NOMO-1 treated with dmso at 0.1 percent for 144 hours (cell line): Measurements from ENCODE around the gene NR2F2.

Source experiments
- DNase-seq: peaks from one replicate; lab custom pipeline; 2025; ENCODE audit not compliant: unreplicated experiment; lab: John Stamatoyannopoulos, UW

NR2F2 gene

DNA sequence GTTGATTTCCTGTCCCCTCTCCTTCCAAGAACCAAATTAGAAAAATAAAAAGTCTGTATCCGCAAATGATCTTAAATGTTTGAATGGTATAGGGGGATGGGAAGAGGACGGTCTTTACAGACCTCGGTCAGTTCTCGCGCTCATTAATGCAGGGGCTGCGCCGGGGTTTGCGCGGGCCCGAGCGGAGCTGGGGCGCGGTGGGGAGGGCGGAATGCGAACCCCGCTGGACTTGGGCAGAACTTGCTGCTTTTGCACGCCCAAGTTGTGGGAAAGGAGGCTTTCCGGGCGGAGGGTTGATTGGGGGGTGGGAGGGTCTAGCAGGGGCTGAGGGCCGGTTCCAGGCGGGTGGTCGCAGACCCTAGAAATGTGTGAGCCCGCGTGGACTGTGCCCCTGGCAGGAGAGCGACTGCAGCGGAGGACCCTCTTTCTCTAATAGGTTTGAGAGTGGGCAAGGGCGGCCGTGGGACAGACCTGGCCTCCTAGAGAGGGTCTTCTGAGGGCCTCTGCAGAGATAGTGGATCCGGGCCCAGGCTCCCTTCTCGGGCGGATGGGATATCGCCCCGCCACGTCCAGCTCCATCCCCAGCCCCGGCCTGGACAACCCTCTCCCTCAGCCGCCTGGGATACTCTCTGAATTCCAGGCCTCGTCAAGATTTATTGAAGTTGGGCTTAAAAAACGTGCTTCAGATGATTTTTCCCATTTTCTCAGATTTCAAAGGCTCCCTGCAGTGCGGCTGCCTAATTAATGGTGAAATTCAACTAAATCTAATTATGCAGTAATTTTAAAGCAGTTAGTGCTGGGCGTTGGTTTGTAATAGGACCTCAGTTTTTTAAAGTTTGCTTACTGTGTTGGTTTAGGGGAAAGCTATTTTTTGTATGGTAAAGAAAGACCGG is 11.3 kb downstream of the NR2F2 start:
- no peak for DNase-seq

DNA sequence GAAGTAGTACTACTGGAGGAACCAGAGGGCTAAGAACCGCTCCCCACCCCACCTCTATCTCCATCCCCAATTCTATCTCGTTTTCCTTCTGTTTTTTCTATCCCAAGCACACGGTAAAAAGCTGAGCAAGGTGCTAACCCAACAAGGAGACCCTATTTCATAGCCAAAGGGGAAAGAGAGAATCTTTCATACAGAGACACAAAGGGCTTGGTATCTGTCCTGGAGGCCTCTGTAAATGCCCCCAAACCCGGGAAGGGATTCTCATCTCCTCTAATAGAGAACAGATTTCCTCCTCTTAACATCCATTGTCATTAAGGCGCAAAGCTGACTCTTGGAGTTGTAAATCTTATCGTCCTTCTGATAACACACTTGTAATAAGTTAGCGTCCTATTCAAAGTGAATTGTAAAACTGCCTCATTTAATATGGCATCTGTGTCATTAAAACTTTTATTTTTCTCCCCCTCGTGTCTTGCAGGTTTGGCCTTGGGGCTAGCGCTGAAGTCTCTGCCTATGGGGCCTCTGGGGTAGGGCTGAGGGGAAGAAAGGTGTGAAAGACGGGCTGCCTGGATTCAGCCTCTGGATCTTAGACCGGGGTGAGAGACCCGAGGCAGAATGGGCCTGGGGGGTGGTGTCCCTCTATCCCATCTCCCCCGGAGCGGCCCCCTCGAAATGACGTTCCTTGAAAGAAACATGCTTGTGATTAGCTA is 12.1 kb downstream of the NR2F2 start:
- no peak for DNase-seq

DNA sequence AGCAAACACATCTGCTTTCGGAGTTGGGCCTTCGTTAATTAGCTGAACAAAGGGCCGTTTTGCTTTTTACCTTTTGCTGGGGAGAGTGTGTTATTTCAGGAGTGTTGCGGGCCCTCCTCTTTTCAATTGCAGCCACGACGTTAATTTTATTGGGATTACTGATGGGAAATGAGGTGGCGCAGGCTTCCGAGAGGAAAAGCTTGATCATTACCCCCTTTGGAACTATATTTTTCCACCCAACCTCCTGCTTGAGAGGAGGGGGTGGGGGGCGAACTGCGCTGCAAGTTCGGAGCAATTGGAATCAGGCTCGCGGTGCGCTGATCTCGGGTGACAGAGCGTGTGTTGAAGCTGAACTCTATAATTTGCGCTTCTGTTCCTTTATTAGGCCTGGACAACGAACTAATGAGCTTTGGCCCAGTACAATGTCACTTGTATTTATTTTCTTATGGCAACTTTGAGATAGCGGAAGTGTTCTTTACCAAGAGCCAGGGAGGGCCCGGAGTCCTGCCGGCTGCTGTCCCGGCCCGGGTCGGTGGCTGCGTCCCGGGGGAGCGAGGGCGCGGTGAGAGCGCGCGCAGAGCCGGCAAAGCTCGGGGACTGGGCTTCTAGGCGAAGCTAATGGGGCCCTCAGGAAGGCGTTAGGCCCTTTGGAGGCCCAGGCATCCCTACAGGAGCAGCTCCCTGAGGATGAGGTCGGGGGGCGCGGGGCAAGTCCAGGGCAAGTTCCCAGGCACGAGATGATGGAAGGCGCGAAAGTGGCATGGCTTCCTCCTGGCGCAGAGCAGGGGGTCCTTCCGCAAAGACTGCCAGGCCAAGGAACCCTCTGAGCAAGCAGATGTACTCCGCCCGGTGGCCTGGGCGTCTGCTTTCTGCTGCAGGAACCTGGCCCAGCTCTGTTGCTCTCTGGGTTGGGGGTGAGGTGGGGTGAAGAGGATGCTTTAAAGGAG is 12.9 kb downstream of the NR2F2 start:
- no peak for DNase-seq

DNA sequence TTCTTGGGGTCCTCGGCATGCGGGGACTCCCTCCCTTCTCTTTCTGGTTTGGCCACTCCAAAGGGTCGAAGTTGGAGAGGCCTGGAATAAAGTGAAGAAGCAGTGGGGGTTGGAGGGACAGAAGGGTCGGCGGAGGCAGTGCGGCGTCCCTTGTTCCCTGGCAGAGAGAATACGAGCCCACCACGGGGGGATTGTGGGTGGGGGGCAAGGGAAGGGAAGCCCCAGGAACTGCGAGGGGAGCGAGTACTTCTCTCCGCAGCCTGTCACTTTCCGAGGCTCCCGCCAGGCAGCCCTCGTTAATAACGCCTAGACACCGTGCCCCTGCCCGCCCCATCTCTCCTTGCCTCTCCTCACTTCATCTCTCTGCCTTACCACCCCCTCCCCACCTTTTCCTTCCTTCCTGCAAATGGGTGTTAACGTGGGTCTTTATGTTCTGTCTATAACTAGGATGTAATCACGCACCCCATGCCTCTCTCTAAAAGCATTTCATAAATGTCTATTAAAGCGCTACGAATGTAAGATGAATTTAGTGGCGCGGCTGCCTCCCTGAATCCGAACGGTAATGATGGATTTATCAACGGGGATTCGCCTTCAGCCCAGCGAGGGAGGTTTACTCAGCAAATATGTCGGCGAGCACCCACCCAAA is 13.7 kb downstream of the NR2F2 start:
- DNase-seq: no peak

DNA sequence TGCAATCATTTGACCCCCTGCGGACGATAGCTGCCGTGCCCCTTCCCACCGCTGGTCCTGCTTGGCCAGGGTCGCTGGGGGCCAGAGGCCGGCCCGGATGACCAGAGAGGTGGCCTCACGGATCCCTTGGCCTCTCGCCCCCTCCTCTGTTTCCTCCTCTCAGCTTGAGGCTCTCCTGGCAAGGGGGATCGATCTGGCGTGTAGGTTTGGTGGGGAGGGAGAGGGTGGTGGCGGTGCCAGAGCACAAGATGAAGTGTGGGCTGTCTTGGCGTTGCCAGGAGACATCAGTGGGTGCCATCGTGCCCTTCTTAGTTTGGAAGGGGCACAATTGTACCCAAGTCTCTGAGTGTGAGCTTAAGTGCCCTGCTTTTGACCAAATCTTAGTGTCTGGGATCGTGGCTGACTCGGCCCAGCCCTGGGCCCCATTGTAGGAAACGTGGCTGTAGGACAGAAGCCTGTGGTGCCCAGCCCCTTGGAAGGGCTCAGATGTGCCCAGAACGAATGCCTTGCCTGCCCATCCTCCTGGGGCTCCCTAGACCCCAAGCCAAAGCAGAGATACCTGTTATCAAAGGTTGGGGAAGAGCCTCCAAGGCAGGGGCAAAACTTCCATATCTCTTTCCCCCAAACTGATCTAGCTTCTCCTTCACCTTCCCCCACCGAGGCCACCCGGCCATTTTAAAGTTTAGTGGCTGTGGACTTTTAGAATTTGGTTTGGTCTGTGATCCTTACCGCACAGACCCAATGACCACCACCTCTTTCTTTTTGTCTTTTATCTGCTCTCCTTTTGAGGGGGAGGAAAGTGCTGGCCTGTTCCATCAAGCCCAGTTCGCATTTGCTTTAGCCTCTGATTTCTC is 14.4 kb downstream of the NR2F2 start:
- no peak for DNase-seq

DNA sequence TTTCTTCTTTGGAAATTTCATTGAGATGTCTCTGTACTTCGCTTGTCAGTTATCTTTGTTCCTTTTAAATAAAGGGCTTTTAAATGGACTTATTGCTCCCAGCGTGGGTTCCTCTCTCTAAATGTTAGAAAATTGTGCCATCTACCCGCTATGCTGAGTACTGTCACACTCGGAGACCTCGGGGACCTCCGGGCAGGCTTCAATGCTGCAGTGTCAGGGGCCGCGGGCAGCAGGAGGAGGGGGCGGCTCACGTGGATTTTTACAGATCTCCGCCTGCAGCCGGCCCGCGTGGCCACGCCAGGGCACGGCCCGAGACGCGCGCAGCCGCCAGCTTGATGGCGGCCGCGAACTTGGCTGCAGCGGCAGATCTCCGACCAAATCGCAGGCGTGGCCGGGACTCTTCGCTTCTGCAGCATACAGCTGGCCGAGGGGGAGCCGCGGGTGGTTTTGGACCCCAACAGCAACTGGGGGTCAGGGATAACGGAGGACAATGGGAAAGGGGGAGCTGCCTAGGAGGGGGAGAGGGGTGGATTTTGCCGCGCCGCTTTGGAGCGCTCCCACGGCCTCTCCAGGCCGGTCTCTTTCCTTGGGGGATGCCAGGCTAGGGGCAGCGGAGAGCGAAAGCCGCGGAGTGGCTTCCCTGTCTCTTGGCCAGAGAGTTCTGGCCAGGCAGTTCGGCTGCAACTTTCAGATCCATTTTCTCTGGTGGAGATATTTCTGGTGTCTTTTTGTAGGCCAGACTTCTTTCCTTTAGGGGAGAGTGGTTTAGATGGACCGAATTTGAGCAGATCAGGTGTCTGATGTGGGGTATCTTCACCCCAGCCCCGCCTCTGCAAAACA is 15.3 kb downstream of the NR2F2 start:
- DNase-seq: peak; percentile 24

DNA sequence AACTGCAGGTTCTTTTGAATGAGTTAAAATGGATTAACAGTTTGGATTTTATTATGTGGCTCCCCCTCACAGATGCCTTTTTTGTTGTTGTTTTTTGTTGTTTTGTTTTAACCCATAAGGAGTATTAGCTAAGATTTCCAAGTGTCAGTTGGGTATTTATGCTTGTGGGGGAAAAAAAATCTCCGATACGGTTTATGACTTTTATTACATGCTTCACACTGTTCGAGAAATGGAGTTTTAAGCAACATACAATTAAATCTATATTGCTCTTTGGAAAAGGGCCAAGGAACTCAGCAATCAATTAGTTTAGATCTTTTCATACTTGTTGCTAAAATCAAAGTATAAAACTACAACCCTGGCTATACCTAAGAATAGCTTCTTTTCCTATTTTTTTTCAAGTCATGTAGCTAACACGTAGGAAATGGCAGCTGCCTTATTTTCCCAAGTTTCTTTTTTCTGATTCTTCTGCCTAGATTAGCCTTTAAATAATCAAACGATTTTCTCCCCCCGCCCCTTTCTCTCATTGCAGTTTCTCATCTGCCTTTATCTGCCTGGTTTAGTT is 16.0 kb downstream of the NR2F2 start:
- DNase-seq: no peak

DNA sequence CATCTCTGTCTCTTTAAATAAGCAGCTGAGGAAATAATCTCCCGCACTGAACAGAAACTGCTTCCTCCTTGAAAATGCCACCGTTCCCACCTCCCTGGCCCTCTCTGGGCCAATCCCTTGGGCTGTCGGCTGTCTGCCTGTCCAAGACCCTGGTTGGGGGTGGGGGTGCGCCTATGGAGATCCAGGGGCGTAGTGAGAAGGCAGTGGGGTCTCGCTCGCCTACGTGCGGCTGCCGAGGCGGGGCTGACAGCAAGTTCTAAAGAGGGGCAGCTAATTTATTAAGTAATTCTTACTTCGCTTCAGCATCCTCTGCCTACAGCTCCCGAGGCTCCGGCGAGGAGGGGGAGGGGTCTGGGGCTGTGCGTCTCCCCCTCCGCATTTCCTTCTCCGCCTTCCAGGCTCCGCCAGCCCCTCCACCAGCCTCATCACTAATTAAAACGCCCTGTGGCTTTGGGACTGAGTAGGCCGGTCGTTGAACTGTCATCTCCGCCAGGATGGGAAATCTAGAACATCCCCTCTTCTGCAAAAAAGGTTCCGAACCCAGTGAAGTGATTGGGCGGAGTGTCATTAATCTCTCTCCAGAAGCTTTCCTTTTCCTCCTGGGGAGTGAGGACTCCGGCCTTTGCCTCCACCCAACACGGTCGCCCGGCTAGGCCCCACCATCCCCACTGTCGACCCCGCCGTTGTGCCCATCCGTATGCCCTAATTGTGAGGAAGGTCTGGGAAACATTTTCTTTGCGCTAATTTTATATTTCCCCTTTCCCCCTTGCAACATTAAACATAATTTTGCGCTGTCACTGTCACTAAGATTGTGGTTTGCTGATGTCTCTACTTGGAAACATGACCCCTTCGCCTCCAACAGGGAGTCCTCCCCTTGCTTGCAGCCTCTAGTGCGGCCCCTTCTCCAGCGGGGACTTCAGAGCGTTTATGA is 16.9 kb downstream of the NR2F2 start:
- DNase-seq: peak; percentile 46

DNA sequence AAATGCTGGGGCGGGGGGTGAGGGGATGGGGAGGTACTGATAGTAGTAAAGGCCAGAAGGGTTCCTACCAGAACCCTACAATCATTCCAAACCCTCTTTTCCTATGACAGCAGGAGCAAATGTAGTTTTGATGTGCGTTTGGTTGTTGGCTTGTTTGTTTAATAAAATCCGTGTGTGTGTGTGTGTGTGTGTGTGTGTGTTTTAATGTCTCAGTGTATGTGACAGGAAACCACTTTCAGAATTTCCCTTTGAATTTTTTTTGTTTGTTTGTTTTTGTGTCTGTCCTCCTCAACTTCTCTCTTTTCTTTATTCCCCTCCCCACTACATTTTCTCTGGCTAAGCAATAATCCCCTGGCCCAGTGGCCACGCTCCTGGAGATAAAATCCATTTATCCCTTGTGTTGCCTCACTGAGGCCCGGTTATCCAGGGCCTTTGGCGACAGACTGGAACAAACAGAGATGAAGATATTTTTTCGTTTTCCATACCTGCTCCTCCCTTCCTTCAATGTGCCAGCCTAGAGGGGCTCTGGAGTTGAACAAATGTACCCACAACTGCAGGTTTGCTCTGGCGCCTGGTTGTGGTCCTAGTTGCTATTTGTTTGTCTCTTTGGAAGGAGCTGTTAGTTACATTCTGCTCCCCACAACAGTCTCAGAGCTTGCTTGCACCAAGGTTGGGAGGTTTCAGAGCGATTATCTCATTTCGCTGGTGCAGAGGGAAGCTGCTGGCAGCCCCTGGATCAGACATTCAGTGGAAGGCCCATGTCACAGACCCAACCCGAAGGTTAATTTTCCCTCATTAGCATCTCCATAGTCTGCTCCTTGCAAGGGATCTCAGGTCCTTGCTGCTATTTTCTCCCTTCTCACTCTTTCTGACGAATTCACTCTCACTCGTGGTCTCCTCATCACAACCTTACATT is 17.9 kb downstream of the NR2F2 start:
- DNase-seq: no peak

DNA sequence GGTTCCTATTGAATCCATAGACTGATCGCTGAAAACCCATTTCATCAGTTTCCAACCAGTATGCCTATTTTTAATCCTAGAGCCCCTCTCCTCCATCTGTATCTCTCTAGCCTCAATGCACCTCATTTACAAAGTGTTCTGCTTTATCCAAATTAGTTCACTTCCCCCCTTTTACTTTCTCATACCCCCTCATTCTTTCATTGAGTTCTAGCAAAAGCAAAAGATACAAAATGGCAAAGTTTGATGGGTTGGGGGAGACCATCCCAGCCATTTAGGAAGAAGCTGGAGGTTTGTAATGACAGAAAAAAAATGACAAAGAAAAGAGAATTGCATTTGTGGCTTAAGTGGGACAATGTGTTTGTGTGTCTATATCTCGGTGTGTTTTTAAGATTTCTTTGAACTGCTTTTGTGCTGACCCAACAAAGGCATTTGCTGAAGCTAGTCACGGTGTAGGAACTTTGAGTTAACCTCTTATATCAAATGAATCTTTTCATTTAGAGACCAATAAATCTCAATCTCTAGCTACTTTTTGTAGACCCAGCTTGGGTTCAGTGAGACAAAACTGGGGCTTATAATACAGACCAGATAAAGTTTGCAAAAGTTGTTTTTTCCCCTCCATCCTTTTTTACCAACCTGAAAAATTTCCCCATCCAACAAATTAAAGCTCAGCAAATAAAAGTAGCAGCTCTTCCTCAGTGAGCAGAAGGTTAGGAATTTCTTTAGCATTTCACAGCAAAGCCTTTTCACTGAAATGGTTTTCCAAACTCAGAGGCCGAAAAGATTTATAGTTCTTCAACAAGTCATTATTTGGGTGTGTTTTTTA is 18.7 kb downstream of the NR2F2 start:
- DNase-seq: no peak

DNA sequence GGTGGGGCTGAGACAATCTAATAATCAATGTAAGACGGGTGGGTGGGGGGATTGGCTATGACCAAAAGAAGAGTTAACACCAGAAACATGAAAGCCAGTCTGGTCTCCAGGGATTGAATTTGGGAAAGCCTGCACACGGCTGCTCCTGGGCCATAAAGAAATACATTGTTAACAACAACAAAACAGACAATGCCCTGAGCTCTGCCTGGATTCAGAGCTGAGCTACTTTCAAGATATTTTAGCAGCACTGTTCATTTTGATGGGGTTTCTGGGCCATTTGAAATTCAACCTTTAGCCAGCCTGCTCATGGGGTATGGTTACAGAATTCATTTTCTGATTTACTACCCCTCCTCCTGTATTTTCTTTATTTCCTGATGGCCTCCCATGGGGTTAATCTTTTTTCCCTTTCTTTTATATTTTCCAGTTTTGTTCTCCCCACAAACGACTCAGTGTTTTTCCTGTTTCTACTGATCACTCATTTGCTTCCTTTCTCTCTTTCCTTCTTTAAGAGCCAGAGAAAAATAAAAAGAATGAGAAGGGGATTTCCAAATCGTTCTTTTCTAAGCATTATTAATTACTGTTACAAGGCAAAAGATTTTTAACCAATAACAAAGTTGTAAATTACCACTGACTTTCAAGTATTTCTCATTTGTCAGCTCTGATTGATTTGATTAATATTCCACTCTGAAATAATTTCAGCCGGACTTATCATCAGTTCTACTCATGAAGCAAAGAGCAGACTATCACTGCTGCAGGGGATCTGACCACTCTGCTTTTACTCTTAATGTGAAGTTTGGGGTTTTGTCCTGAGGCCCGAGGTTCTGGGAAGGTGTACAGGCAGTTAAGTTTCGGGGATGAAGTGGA is 19.6 kb downstream of the NR2F2 start:
- DNase-seq: no peak

DNA sequence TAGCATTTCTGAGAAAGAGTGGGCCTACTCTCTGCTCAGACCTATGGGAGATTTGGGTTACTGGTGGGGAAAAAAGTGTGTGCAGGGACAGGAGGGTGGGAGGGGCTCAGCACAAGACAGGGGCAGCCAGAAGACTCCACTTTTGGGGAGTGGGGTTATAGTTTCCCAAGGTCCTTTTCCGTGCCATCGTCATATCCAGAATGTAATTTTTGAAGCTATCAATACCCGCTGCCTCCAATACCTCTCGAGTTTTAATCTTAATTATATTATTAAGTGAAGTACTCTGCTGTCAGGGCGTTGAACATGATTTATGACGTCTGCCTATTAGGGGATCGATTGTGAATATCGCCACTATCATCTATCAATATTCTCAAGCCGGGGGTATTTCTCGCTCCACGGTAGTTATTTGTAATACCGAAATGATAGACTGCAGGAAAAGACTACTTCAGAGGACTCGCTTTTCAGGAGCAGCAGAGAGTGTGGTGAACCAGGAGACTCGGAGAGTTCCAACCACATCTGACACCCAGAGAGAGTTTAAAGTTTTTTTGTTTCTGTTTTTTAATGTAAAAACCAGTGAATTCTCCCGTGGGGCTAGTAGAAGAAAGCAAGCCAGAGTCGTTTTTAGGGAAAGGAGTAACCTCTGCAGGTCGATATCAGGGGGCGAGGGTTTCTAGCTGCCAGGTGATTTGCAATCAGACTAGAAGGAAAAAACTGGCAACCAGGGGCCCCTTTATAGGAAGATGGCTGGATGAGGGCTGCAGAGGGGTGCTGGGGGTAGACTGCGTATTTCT is 20.6 kb downstream of the NR2F2 start:
- no peak for DNase-seq

DNA sequence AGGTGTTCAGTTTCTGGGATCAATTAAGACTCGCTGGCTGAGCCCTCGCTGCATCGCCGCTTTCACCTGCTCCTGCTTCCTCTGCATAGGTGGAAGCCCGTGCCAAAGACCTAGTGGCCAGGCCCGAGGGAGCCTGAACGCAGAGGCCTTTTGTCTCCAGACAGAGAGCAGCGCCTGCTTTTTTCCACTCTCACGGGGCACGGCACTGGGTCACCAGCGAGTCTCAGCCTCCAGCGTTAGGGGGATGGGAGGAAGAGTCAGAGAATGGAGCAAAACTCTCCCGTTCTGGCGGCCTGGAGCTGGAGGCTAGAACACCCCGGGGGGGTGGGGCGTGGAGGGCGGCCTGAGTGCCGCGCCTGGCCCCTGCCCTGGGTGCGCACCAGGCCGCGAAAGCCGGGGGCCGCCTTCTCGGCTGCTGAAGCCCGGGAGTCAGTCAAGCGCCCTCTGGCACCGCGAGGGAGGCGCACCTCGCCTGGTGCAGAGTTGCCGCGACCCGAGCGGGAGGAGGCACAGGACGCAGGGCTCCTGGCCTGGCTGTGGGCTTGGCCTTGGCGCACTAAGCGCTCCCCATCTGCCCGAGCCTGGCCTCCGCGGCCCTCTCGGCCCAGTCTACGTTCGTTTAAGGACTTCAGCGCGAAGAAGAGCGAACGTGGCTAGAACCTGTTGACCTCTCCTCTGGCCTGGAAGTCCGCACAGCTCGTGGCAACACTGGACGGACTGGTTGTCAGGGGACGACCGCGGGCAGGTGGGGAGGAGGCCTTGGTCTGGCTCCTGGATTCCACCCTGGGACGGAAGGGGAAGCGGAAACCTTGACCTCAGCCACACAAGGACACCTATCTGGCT is 21.5 kb downstream of the NR2F2 start:
- no peak for DNase-seq
